ENCODE results near the gene VRTN.

GRCh38 chr14:74347097-74347794 lies 1.0 kb upstream of the VRTN start:
- TF ChIP-seq POLR2AphosphoS5 (IDR thresholded peaks at IDR 0.05) (no peak), POLR2A (IDR thresholded peaks at IDR 0.05) (no peak), CTCF (IDR thresholded peaks at IDR 0.05) (no peak)
